NCI-H2029 (cell line): ENCODE data around the gene TCEAL9.
A peak's percentile ranks its signal among the peaks of the same experiment; 100 is the strongest.
"Not testable (repeated sequence)": the region's sequence is repeated elsewhere in the genome, so short reads cannot be mapped to it uniquely, and the experiment has no call there.

Experiments
- DNase-seq: peaks from one replicate; lab custom pipeline; 2025; lab: John Stamatoyannopoulos, UW

The TCEAL9 gene

GRCh38 chrX:103373581-103373980 is 17.3 kb downstream of the TCEAL9 start:
- DNase-seq, result no peak

- DNase-seq, result peak; percentile 32
These were observed 20.0 kb downstream of the TCEAL9 start, which contains the start of gene BEX3 for GRCh38 chrX:103376118-103376978. Gene BEX3 (plus strand): TSS chrX:103376538. CDS start chrX:103377522, 984 bp downstream.

GRCh38 chrX:103376979-103377324 is 20.6 kb downstream of the TCEAL9 start:
- DNase-seq, result peak; percentile 25

DNA sequence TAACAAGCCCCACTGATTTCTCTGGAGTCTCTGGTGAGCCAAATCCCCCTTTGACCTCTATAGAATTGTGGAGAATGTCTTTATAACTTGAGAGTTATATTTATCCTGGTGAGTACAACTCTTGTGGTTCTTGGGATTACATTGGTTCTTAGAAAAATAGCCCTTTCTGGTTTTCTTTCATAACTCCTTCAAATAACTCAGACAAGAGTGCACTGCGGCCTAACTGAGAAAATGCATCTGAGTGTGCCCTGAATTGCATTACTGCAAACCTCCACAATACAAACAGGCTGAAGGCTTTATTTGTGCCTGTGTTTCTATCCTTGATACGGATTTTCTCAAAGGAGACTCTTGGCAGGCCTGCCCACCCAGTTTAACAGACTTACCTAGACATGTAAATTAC is 22.7 kb downstream of the TCEAL9 start:
- no peak for DNase-seq

GRCh38 chrX:103382877-103383276 is 26.6 kb downstream of the TCEAL9 start:
- no peak for DNase-seq

- no peak for DNase-seq
These were observed 28.4 kb downstream of the TCEAL9 start for GRCh38 chrX:103384672-103385071.

- not testable (repeated sequence) for DNase-seq
These were observed 29.1 kb downstream of the TCEAL9 start for GRCh38 chrX:103385283-103385830.

DNA sequence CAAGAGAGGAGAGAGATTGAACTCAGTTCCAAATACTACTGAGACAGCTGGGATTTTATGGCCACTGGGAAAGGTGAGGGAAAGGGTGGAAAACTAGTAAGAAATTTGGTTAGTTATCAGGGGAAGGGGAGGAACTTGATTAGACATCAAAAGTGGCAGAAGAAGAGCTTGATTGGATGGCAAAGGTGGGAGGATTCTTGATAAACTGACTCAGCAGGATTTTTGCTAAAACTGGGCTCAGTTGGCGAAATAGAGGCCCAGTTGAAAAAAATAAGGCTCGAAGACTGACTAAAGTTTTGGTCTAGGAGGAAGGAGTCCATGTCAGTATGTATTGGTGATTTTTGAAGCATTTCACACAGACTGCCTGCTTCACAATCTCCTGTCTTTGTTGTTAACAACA is 30.0 kb downstream of the TCEAL9 start:
- DNase-seq, result no peak

- no peak for DNase-seq
These were observed 37.2 kb downstream of the TCEAL9 start for GRCh38 chrX:103393487-103393886.

GRCh38 chrX:103396186-103396585 is 39.9 kb downstream of the TCEAL9 start:
- no peak for DNase-seq

DNA sequence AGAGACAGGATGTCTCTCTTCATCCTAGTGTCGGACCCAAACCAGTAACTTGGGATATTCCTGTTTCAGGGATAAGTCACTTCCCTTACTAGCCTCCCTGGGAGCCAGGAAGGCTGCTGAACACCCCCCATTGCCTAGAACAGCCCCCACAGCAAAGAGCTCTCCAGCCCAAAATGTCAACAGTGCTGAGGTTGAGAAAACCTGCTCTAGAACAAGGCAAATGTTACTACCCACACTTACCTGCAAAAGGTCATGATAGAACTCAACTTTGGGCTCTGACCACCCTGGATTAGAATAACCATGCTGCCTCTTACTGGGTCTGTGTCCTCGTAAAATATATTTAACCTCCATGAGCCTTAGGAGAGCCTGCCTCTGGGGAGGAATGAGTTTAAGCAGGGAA is 40.4 kb downstream of the TCEAL9 start:
- no peak for DNase-seq

GRCh38 chrX:103397707-103398106 is 41.4 kb downstream of the TCEAL9 start:
- no peak for DNase-seq

GRCh38 chrX:103398421-103398864 is 42.1 kb downstream of the TCEAL9 start:
- DNase-seq, result no peak

GRCh38 chrX:103399744-103400143 is 43.4 kb downstream of the TCEAL9 start:
- DNase-seq, result no peak

DNA sequence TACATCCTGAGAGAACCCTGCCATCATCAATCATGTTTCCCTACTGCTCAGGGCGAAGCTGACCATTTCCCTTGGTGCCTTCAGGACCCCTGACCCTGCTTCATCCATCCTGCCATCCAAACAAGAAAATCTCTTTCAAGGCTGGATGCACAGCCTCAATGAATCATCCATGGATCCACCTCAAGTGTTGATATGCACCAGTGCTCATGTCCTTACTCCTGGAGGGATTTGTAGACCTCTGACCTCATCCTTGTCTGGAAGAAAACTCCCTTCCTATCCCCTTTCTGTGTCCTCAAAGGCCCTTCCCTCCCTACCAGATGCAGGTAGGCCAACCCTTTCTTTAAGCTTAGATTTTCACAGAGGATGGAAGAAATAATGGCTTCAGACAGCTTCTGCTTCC is 44.6 kb downstream of the TCEAL9 start:
- DNase-seq, result no peak

DNA sequence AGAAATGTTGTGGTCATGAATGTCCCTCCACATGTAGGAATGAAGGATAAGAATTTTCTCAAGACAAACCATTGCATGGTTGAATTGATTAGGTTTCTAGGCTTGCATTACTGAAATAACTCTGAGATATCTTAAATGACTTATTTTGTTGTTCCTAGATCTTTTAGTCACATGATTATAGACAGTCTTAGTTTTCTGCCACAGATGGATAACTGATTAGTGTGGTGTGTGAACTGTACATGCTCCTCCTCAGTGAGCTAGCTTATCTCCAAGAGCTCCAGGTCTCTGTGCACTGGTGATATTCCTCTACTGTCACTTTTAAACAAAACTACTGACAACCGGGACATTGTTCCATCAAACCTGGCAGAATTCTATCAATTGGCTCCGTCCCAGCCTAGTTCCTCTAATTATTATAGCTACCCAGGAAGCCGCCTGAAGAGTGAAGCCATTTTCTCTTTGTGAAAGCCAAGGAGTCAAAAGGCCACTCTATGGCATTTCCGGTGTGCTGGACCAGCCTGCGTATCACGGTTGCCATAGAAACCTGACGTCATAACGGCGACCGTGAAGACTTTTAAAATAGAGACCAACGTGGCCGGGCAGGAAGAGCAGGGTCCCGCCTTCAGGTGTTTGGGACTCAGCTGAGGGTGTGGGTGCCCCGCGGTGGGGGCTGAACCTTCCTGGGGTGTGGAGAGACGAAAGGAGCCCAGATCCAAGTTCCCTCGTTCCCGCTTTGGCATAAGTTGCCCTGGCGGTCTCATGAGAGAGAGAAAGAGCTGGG is 48.1 kb downstream of the TCEAL9 start:
- peak; percentile 21 for DNase-seq

GRCh38 chrX:103405009-103405333 is 48.7 kb downstream of the TCEAL9 start:
- no peak for DNase-seq

DNA sequence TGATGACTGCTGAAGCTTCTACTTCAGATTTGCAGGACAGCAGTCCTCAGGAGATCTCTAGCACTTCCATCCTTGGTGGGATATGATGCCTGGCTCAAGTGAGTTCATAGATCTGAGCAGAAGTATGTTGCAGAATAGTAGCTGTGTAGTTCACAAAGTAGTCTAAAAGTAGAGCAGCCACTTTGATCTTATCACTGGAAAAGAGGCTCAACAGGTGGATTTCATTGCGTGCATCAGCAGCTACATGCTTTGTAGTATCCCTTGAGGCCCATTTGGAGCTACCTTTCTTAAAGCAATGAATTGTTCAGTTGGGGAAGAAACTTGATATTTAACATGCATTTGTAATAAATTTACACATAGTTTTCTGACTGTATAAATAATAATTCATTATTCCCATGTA is 50.0 kb downstream of the TCEAL9 start:
- no peak for DNase-seq

DNA sequence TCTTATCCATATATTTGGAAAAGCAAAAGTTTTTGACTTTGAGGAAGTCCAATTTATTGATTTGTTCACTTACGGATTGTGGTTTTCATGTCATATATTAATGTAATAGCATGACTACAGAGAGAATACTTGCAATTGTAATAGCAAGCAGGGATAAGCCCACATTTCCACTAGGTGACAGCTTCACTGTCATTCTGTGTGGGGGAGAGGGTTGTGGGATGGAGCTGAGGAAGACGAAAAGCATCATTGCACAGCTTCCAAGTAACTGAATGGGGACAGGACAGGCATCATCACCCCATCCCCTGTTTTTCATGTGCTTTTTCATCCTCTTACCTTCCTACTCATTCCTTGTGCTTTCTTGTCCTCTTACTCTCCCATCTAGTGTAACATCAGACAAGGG is 51.5 kb downstream of the TCEAL9 start:
- no peak for DNase-seq
